ENCODE results near the gene PHF12. TPM values are rescaled to one million over a fixed set of nuclear protein-coding genes. Genes with fewer than 3 reads are reported as not detected.
"Not testable (repeated sequence)": the region's sequence is repeated elsewhere in the genome, so short reads cannot be mapped to it uniquely, and the experiment has no call there.

Gene PHF12
- total RNA-seq, 1 experiment from 2014 or later, result 11.3 TPM

- DNase-seq (ENCODE audit: low spot score), result no peak
These were observed 67.2 kb downstream of the PHF12 start for GRCh38 chr17:28883967-28884702.

GRCh38 chr17:28882154-28882895 lies 69.0 kb downstream of the PHF12 start:
- DNase-seq (ENCODE audit: low spot score), result no peak

- no peak for DNase-seq (ENCODE audit: low spot score)
These were observed 69.7 kb downstream of the PHF12 start for GRCh38 chr17:28881533-28882056.

- DNase-seq (ENCODE audit: low spot score), result no peak
These were observed 70.8 kb downstream of the PHF12 start for GRCh38 chr17:28880572-28880945.

GRCh38 chr17:28879886-28880571 lies 71.3 kb downstream of the PHF12 start:
- DNase-seq (ENCODE audit: low spot score), result no peak

GRCh38 chr17:28878981-28879380 lies 72.3 kb downstream of the PHF12 start:
- no peak for DNase-seq (ENCODE audit: low spot score)

- DNase-seq (ENCODE audit: low spot score), result no peak
These were observed 73.0 kb downstream of the PHF12 start for GRCh38 chr17:28878158-28878910.

GRCh38 chr17:28877150-28877711 lies 74.1 kb downstream of the PHF12 start:
- not testable (repeated sequence) for DNase-seq (ENCODE audit: low spot score)

- DNase-seq (ENCODE audit: low spot score), result no peak
These were observed 75.3 kb downstream of the PHF12 start for GRCh38 chr17:28875848-28876550.

GRCh38 chr17:28874750-28875149 lies 76.6 kb downstream of the PHF12 start:
- DNase-seq (ENCODE audit: low spot score), result no peak

GRCh38 chr17:28873839-28874238 lies 77.5 kb downstream of the PHF12 start:
- no peak for DNase-seq (ENCODE audit: low spot score)

- DNase-seq (ENCODE audit: low spot score), result no peak
These were observed 80.2 kb downstream of the PHF12 start for GRCh38 chr17:28871056-28871579.

- no peak for DNase-seq (ENCODE audit: low spot score)
These were observed 84.0 kb downstream of the PHF12 start for GRCh38 chr17:28867276-28867675.

GRCh38 chr17:28865946-28866752 lies 85.2 kb downstream of the PHF12 start:
- DNase-seq (ENCODE audit: low spot score), result no peak

GRCh38 chr17:28864991-28865849 lies 86.1 kb downstream of the PHF12 start:
- no peak for DNase-seq (ENCODE audit: low spot score)

- DNase-seq (ENCODE audit: low spot score), result no peak
These were observed 87.4 kb downstream of the PHF12 start for GRCh38 chr17:28863953-28864352.

GRCh38 chr17:28862561-28862960 lies 88.8 kb downstream of the PHF12 start:
- DNase-seq (ENCODE audit: low spot score), result no peak

- DNase-seq (ENCODE audit: low spot score), result no peak
These were observed 89.7 kb downstream of the PHF12 start for GRCh38 chr17:28861393-28862203.

Data from H4 (cell line).